Measurements from ENCODE around the gene SCAMP4.

SCAMP4 gene

GRCh38 chr19:1858412-1859081, 46.7 kb upstream of the SCAMP4 start:
- no peak for DNase-seq (ENCODE audit: low read depth)
- TF ChIP-seq CTCF (conservative IDR thresholded peaks at IDR 0.05; ENCODE audit: control insufficient read depth, insufficient read depth, low read depth, low read length) = no peak
- H3K4me3 ChIP-seq (ENCODE audit: control insufficient read depth, low read depth, low read length) = no peak overlapping the region

GRCh38 chr19:1859331-1859781, 45.8 kb upstream of the SCAMP4 start:
- TF ChIP-seq CTCF (conservative IDR thresholded peaks at IDR 0.05; ENCODE audit: control insufficient read depth, insufficient read depth, low read depth, low read length) = no peak
- no peak for DNase-seq (ENCODE audit: low read depth)
- no peak overlapping the region for H3K4me3 ChIP-seq (ENCODE audit: control insufficient read depth, low read depth, low read length)

GRCh38 chr19:1860042-1860775, 45.0 kb upstream of the SCAMP4 start:
- no peak for TF ChIP-seq CTCF (conservative IDR thresholded peaks at IDR 0.05; ENCODE audit: control insufficient read depth, insufficient read depth, low read depth, low read length)
- H3K4me3 ChIP-seq (ENCODE audit: control insufficient read depth, low read depth, low read length) = peak overlapping the region; percentile 83
- DNase-seq (ENCODE audit: low read depth) = peak; percentile 75

GRCh38 chr19:1860821-1861598, 44.2 kb upstream of the SCAMP4 start:
- no peak for DNase-seq (ENCODE audit: low read depth)
- TF ChIP-seq CTCF (conservative IDR thresholded peaks at IDR 0.05; ENCODE audit: control insufficient read depth, insufficient read depth, low read depth, low read length) = no peak
- peak overlapping the region; percentile 83 for H3K4me3 ChIP-seq (ENCODE audit: control insufficient read depth, low read depth, low read length)

- TF ChIP-seq CTCF (conservative IDR thresholded peaks at IDR 0.05; ENCODE audit: control insufficient read depth, insufficient read depth, low read depth, low read length) = no peak
- DNase-seq (ENCODE audit: low read depth) = no peak
- peak overlapping the region; percentile 83 for H3K4me3 ChIP-seq (ENCODE audit: control insufficient read depth, low read depth, low read length)
These were observed 43.6 kb upstream of the SCAMP4 start for GRCh38 chr19:1861599-1862031.

GRCh38 chr19:1862068-1862423, 43.2 kb upstream of the SCAMP4 start:
- peak overlapping the region; percentile 83 for H3K4me3 ChIP-seq (ENCODE audit: control insufficient read depth, low read depth, low read length)
- no peak for DNase-seq (ENCODE audit: low read depth)
- no peak for TF ChIP-seq CTCF (conservative IDR thresholded peaks at IDR 0.05; ENCODE audit: control insufficient read depth, insufficient read depth, low read depth, low read length)
